Immature natural killer cell (primary cell): Measurements from ENCODE around the gene ABCD1. TPM values are rescaled to one million over a fixed set of nuclear protein-coding genes. Genes with fewer than 3 reads are reported as not detected.

ENCODE experiments used
- DNase-seq, 3 donors: peaks; one replicate each; pipeline ENCODE4 v3.0.0; 2022; ENCODE audit warnings: mixed read lengths in 1 of 3
- H3K27ac Mint-ChIP-seq, 6 donors: one replicate each; pipeline ENCODE4 v1.8.0; 2020; ENCODE audit warnings: mixed read lengths in 6 of 6, mild to moderate bottlenecking in 5 of 6, inconsistent platforms in 4 of 6, moderate library complexity in 3 of 6
- H3K27me3 Mint-ChIP-seq, 3 donors: one replicate each; pipeline ENCODE4 v1.8.0; 2020 to 2021; ENCODE audit warnings: low read depth in 3 of 3, mild to moderate bottlenecking in 3 of 3, mixed read lengths in 3 of 3, moderate library complexity in 3 of 3, inconsistent platforms in 1 of 3
- H3K36me3 Mint-ChIP-seq, 3 donors: one replicate each; pipeline ENCODE4 v1.8.0; 2020; ENCODE audit warnings: mixed read lengths in 3 of 3, inconsistent platforms in 2 of 3, mild to moderate bottlenecking in 2 of 3
- H3K4me1 Mint-ChIP-seq, 2 donors: one replicate each; pipeline ENCODE4 v1.8.0; 2020; ENCODE audit warnings: inconsistent platforms in 2 of 2, mild to moderate bottlenecking in 2 of 2, mixed read lengths in 2 of 2, moderate library complexity in 1 of 2
- H3K4me3 Mint-ChIP-seq, 5 donors: one replicate each; pipeline ENCODE4 v1.8.0; 2020; ENCODE audit warnings: mild to moderate bottlenecking in 5 of 5, mixed read lengths in 5 of 5, inconsistent platforms in 3 of 5, moderate library complexity in 3 of 5
- H3K9me3 Mint-ChIP-seq, 6 donors: one replicate each; pipeline ENCODE4 v1.8.0; 2020; ENCODE audit warnings: mild to moderate bottlenecking in 6 of 6, mixed read lengths in 6 of 6, inconsistent platforms in 4 of 6, moderate library complexity in 3 of 6
- polyA plus RNA-seq, 3 donors: library from polyadenylated mRNA; unstranded; fragments of 300-500 nt; fragmentation: Illumina TruSeq; gene quantifications; one replicate each; pipeline ENCODE4 v1.2.3, GENCODE V29; 2021

ABCD1 gene
- polyA plus RNA-seq, 3 donors from 2014 or later, result 1.7 to 3.2 (median 2.0) TPM

DNA sequence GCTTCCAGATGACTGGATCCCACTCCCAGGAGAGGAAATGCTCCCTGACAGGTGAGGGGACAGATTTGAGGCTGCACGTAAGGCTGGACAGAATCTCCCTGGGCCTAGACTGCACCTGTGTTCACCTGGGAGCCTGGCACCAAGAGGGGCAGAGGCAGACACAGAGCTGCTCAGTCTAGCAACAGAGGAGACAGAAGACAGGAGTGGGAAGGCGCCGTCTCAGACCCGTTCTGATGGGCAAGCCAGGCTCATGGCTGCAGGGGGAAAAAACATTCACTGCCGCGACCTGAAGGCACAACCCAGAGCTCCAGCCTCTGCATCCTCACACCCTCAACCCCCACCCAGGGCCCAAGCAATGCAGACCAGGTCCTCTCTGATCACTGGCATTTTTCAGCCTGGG lies 17.2 kb upstream of the ABCD1 start:
- peaks cover 0 to 3% (median 0%) of the 10 kb centered on the region in 3 donors for H3K27me3 Mint-ChIP-seq
- H3K9me3 Mint-ChIP-seq, result no peaks in the 10 kb centered on the region
- DNase-seq, result no peak
- no peaks in the 10 kb centered on the region for H3K36me3 Mint-ChIP-seq
- H3K27ac Mint-ChIP-seq, result no peak overlapping the region
- peaks cover 0 to 3% of the 10 kb centered on the region in 2 donors for H3K4me1 Mint-ChIP-seq
- H3K4me3 Mint-ChIP-seq, result no peak overlapping the region

DNA sequence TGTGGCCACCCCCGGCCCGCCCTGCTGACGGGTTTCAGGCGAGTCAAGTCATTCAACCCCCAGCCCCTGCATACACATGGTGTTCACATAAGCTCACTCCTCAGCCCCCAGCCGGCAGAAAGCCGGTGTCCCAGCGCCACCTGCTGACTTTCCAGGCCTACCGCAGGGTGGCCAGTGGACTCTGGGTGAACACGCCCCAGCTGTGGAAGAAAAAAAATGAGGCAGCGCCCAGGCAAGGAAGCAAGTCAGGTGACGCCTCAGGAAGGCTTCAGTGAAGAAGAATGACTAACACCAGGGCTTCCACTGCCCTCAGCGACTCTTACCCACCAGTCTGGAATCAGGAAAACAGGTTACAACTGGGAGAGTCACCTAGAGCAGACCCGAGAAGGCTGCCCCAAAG lies 16.2 kb upstream of the ABCD1 start:
- Mint-ChIP-seq H3K4me3 (no peak overlapping the region), H3K27ac (no peak overlapping the region), H3K4me1 (peaks cover 0 to 3% of the 10 kb centered on the region in 2 donors)

DNA sequence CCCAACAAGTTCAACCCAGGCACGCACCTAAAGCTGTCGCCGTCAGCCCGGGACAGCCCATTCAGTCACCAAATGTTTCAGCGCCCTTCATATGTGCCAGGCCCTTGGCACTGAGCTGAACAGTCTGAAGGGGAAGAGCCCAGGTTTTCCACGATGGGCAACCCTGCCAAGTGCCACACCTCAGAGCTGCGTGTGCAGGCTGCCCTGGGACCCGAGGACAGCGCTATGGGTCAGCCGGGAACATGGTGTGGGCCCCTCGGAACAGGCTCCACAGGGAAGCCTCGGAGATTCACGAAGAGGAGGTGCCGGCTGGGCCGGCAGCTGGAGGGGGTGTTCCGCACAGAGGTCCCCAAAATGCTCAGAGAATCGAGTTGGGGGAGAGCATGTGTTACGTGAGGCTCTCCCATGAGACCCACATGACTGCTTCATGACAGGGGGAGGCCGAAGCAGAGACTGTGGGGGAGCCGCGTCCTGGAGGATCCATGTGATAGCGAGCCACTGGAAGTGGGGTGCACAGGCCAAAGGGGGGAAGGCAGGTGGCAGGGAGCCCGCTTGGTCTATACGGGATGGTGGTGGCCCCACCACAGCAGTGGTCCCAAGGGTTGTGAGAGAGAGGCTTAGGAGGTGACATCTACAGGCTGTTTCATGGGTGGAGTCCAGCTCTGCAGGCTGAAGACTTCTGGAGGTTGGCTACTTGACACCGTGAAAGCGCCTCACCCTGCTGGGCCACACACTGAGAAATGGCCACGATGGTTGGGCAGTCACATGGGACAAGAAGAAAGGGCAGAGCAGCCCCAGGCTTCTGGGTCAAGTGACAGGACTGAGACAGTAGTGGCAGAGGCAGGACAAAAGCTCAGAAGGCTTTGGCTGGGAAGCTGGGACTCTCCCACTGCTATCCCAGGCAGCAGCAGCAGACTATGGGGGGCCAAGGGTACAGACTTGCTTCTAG lies 14.7 kb upstream of the ABCD1 start:
- no peak overlapping the region for H3K4me3 Mint-ChIP-seq
- DNase-seq, result no peak
- peaks cover 3 to 10% (median 5%) of the 10 kb centered on the region in 3 donors for H3K36me3 Mint-ChIP-seq
- no peaks in the 10 kb centered on the region for H3K9me3 Mint-ChIP-seq
- H3K27me3 Mint-ChIP-seq, result peaks cover 0 to 2% (median 1%) of the 10 kb centered on the region in 3 donors
- no peak overlapping the region for H3K27ac Mint-ChIP-seq
- H3K4me1 Mint-ChIP-seq, result peaks cover 0 to 3% of the 10 kb centered on the region in 2 donors

More for the DNA sequence above, 16.2 kb upstream of the ABCD1 start:
- Mint-ChIP-seq H3K36me3 (peaks cover 0 to 4% (median 3%) of the 10 kb centered on the region in 3 donors), H3K27me3 (peaks cover 0 to 3% (median 0%) of the 10 kb centered on the region in 3 donors), H3K9me3 (no peaks in the 10 kb centered on the region)
- no peak for DNase-seq

DNA sequence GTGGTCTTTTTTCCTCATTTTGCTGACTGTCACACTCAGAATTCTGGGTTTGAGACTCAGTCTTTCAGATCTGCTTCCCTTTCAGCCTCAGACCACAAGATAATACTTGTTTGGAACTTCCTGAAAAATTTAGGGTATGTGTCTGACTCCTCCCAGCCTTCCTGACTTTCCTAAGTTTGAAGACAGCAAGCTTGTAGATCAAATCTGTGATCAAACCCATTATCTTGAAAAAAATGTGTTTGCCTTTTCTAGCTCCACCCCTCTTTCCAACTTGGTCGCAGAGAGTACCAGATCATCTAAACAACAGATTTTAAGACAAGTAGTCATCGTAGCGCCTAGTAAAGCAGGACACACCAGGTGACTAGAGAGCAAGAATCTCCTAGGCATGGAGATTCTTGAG lies 10.4 kb upstream of the ABCD1 start:
- peaks cover 0 to 2% of the 10 kb centered on the region in 2 donors for H3K4me1 Mint-ChIP-seq
- peaks cover 0 to 4% (median 1%) of the 10 kb centered on the region in 3 donors for H3K27me3 Mint-ChIP-seq
- H3K9me3 Mint-ChIP-seq, result no peaks in the 10 kb centered on the region
- H3K36me3 Mint-ChIP-seq, result peaks cover 3 to 16% (median 5%) of the 10 kb centered on the region in 3 donors
- H3K27ac Mint-ChIP-seq, result no peak overlapping the region
- no peak overlapping the region for H3K4me3 Mint-ChIP-seq
- no peak for DNase-seq

- Mint-ChIP-seq H3K9me3 (no peaks in the 10 kb centered on the region), H3K36me3 (peaks cover 3 to 16% (median 5%) of the 10 kb centered on the region in 3 donors), H3K4me1 (peaks cover 7 to 9% of the 10 kb centered on the region in 2 donors), H3K27ac (no peak overlapping the region), H3K4me3 (no peak overlapping the region), H3K27me3 (peaks cover 0 to 4% (median 0%) of the 10 kb centered on the region in 3 donors)
- no peak for DNase-seq
Measured at GRCh38 chrX:153717445-153717844, 7.2 kb upstream of the ABCD1 start.

DNA sequence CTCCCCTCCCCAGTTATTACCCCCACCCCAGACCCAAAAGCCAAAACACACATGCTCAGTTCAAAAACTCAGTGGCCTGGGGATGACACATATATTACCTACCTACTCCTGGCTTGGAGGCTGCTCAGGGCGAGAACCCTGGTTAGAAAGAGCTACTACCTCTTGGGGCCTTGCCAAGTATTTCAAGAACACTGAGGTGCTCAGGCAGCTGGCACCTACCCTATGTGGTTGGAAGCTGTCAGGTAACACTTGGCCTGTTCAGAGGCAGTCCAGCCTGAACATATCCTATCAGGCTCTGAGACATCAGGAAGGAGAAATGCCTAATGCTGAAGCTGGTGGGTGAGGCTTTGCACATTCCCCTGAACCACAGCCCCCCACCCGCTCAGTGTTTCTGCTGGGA lies 5.4 kb upstream of the ABCD1 start:
- Mint-ChIP-seq H3K27ac (no peak overlapping the region), H3K4me3 (no peak overlapping the region)
- DNase-seq, result no peak

GRCh38 chrX:153719701-153720100 lies 5.0 kb upstream of the ABCD1 start:
- Mint-ChIP-seq H3K27ac (no peak overlapping the region), H3K4me3 (no peak overlapping the region), H3K4me1 (peaks cover 17 to 19% of the 10 kb centered on the region in 2 donors)

More for the DNA sequence above, 5.4 kb upstream of the ABCD1 start:
- Mint-ChIP-seq H3K4me1 (peaks cover 17 to 19% of the 10 kb centered on the region in 2 donors), H3K36me3 (peaks cover 0 to 8% (median 1%) of the 10 kb centered on the region in 3 donors), H3K9me3 (no peaks in the 10 kb centered on the region), H3K27me3 (peaks cover 0 to 3% (median 0%) of the 10 kb centered on the region in 3 donors)

GRCh38 chrX:153722704-153723350 lies 1.8 kb upstream of the ABCD1 start:
- Mint-ChIP-seq H3K27me3 (peaks cover 0 to 5% (median 3%) of the 10 kb centered on the region in 3 donors), H3K36me3 (peaks cover 0 to 3% (median 0%) of the 10 kb centered on the region in 3 donors), H3K9me3 (no peaks in the 10 kb centered on the region), H3K27ac (peak overlapping the region; percentile 65 to 90 (median 86)), H3K4me1 (peaks cover 28 to 37% of the 10 kb centered on the region in 2 donors), H3K4me3 (peak overlapping the region; percentile 84 to 92 (median 86))
- DNase-seq, result no peak

More at GRCh38 chrX:153719701-153720100, 5.0 kb upstream of the ABCD1 start:
- H3K36me3 Mint-ChIP-seq, result peaks cover 0 to 6% (median 0%) of the 10 kb centered on the region in 3 donors
- no peaks in the 10 kb centered on the region for H3K9me3 Mint-ChIP-seq
- no peak for DNase-seq
- H3K27me3 Mint-ChIP-seq, result peaks cover 0 to 2% (median 0%) of the 10 kb centered on the region in 3 donors

GRCh38 chrX:153723351-153724251 lies 1.1 kb upstream of the ABCD1 start:
- H3K27me3 Mint-ChIP-seq, result peaks cover 0 to 5% (median 3%) of the 10 kb centered on the region in 3 donors
- peak overlapping the region; percentile 65 to 90 (median 86) for H3K27ac Mint-ChIP-seq
- no peaks in the 10 kb centered on the region for H3K9me3 Mint-ChIP-seq
- peak; percentile 46 to 49 (median 47) for DNase-seq
- H3K4me3 Mint-ChIP-seq, result peak overlapping the region; percentile 84 to 92 (median 86)
- H3K36me3 Mint-ChIP-seq, result peaks cover 0 to 3% (median 0%) of the 10 kb centered on the region in 3 donors
- peaks cover 31 to 42% of the 10 kb centered on the region in 2 donors for H3K4me1 Mint-ChIP-seq

DNA sequence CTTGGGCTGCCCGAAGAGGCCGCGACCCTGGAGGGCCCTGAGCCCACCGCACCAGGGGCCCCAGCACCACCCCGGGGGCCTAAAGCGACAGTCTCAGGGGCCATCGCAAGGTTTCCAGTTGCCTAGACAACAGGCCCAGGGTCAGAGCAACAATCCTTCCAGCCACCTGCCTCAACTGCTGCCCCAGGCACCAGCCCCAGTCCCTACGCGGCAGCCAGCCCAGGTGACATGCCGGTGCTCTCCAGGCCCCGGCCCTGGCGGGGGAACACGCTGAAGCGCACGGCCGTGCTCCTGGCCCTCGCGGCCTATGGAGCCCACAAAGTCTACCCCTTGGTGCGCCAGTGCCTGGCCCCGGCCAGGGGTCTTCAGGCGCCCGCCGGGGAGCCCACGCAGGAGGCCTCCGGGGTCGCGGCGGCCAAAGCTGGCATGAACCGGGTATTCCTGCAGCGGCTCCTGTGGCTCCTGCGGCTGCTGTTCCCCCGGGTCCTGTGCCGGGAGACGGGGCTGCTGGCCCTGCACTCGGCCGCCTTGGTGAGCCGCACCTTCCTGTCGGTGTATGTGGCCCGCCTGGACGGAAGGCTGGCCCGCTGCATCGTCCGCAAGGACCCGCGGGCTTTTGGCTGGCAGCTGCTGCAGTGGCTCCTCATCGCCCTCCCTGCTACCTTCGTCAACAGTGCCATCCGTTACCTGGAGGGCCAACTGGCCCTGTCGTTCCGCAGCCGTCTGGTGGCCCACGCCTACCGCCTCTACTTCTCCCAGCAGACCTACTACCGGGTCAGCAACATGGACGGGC lies 579 bp downstream of the ABCD1 start:
- Mint-ChIP-seq H3K27me3 (peaks cover 3 to 5% (median 3%) of the 10 kb centered on the region in 3 donors), H3K27ac (peak overlapping the region in 4 of 6 donors; percentile 19 to 80 (median 60)), H3K4me3 (peak overlapping the region; percentile 33 to 74 (median 49)), H3K4me1 (peaks cover 31 to 40% of the 10 kb centered on the region in 2 donors), H3K36me3 (no peaks in the 10 kb centered on the region), H3K9me3 (no peaks in the 10 kb centered on the region)
- no peak for DNase-seq

DNA sequence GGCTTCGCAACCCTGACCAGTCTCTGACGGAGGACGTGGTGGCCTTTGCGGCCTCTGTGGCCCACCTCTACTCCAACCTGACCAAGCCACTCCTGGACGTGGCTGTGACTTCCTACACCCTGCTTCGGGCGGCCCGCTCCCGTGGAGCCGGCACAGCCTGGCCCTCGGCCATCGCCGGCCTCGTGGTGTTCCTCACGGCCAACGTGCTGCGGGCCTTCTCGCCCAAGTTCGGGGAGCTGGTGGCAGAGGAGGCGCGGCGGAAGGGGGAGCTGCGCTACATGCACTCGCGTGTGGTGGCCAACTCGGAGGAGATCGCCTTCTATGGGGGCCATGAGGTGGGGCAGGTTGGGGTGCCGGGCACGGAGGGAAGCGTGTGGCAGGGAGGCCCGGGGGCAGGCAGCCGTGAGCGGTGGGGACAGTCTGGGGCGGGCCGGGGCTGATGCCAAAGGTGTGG lies 1.2 kb downstream of the ABCD1 start:
- H3K4me3 Mint-ChIP-seq, result peak overlapping the region; percentile 35 to 74 (median 71)
- peak overlapping the region in 5 of 6 donors; percentile 19 to 80 (median 73) for H3K27ac Mint-ChIP-seq
- no peaks in the 10 kb centered on the region for H3K9me3 Mint-ChIP-seq
- H3K36me3 Mint-ChIP-seq, result peaks cover 0 to 4% (median 0%) of the 10 kb centered on the region in 3 donors
- peaks cover 3 to 5% (median 3%) of the 10 kb centered on the region in 3 donors for H3K27me3 Mint-ChIP-seq
- peaks cover 31 to 40% of the 10 kb centered on the region in 2 donors for H3K4me1 Mint-ChIP-seq
- DNase-seq, result no peak
